ENCODE results near the gene ASB4. TPM values are rescaled to one million over a fixed set of nuclear protein-coding genes. Genes with fewer than 3 reads are reported as not detected.

The ASB4 gene
- total RNA-seq, 1 donor from 2014 or later = not detected

DNA sequence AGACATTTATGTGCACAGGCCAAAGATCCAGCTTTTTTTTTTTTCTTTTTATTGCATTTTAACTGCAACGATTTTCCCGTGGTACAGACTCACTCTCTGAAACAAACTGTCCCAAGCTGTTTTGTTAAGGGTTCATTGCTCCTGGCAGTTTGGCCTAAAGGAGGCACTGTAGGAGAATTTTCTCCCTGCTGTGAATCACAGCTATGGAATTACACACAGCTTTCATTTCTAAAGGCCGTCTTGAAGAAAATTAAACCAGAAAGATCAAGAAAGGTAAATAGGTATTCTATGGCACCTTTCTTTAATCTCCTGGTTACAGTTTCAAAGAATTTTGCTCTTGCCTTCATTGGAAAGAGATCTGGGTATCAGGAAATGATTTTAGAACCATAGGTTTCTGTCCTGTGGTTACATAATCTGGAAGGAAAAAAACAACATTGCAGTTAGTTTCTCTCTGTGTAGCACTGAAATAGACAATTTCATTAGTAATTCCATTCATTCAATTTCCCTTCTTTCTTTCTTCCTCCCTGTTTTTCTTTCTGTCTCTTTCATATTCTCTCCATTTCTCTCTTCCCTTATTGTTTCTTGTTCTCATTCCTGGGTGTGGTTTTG, 59.4 kb downstream of the ASB4 start:
- TF ChIP-seq, protein P1, sequence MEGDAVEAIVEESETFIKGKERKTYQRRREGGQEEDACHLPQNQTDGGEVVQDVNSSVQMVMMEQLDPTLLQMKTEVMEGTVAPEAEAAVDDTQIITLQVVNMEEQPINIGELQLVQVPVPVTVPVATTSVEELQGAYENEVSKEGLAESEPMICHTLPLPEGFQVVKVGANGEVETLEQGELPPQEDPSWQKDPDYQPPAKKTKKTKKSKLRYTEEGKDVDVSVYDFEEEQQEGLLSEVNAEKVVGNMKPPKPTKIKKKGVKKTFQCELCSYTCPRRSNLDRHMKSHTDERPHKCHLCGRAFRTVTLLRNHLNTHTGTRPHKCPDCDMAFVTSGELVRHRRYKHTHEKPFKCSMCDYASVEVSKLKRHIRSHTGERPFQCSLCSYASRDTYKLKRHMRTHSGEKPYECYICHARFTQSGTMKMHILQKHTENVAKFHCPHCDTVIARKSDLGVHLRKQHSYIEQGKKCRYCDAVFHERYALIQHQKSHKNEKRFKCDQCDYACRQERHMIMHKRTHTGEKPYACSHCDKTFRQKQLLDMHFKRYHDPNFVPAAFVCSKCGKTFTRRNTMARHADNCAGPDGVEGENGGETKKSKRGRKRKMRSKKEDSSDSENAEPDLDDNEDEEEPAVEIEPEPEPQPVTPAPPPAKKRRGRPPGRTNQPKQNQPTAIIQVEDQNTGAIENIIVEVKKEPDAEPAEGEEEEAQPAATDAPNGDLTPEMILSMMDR (IDR thresholded peaks at IDR 0.05) = peak; percentile 79

DNA sequence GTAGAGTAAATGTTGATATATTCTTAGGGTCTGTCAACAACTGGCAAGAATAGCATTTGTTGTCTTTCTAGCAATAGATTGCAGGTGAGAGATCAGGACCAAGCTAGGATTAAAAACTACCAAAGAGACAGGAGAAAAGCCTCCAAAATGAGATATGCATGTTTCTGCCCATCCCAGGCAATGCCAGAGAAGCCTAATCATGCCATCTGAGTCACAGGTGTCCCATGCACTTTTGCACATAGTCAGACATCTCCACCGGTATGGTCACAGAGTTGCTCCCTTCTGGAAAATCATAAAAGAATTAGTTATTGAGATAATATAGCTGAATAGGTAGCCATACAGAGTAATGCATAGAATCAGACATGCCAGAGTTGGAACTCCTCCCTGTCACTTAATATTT, 59.9 kb downstream of the ASB4 start:
- Mint-ChIP-seq H3K4me1 (ENCODE audit: unreplicated experiment) (peaks cover 18% of the 10 kb centered on the region), H3K36me3 (ENCODE audit: unreplicated experiment) (no peaks in the 10 kb centered on the region), H3K27ac (ENCODE audit: unreplicated experiment) (peak overlapping the region; percentile 0), H3K27me3 (ENCODE audit: unreplicated experiment) (peaks cover 17% of the 10 kb centered on the region), H3K9me3 (ENCODE audit: unreplicated experiment) (no peaks in the 10 kb centered on the region), H3K4me3 (ENCODE audit: unreplicated experiment) (peak overlapping the region; percentile 61)
- TF ChIP-seq, protein P1 (IDR thresholded peaks at IDR 0.05) = no peak
- DNase-seq (ENCODE audit: extremely low spot score, unreplicated experiment) = no peak

More for the DNA sequence above, 59.4 kb downstream of the ASB4 start:
- Mint-ChIP-seq H3K4me1 (ENCODE audit: unreplicated experiment) (peaks cover 13% of the 10 kb centered on the region), H3K36me3 (ENCODE audit: unreplicated experiment) (no peaks in the 10 kb centered on the region), H3K27ac (ENCODE audit: unreplicated experiment) (peak overlapping the region; percentile 0), H3K9me3 (ENCODE audit: unreplicated experiment) (no peaks in the 10 kb centered on the region), H3K27me3 (ENCODE audit: unreplicated experiment) (peaks cover 23% of the 10 kb centered on the region), H3K4me3 (ENCODE audit: unreplicated experiment) (peak overlapping the region; percentile 61)
- no peak for DNase-seq (ENCODE audit: extremely low spot score, unreplicated experiment)

DNA sequence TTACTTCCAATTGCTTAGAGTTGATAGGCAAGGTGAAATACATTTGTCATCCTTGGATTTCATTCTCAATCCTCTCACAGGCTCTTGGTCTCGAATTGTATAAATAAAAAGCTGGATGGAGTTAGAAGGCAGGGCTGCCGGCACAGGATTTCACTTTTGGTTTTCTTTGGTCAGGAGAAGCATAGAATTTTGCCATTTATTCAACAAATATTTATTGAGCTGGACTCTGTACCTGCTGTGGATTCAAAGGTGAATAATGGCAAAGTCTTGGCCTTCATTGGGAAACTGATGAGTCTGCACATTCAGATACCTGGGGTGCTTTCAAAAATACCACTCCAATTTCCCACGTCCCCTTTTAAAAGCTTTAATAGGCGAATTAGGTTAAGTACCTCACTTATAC, 60.9 kb downstream of the ASB4 start:
- DNase-seq (ENCODE audit: extremely low spot score, unreplicated experiment) = no peak
- Mint-ChIP-seq H3K9me3 (ENCODE audit: unreplicated experiment) (no peaks in the 10 kb centered on the region), H3K27ac (ENCODE audit: unreplicated experiment) (no peak overlapping the region), H3K4me1 (ENCODE audit: unreplicated experiment) (peaks cover 18% of the 10 kb centered on the region), H3K27me3 (ENCODE audit: unreplicated experiment) (peaks cover 8% of the 10 kb centered on the region), H3K36me3 (ENCODE audit: unreplicated experiment) (no peaks in the 10 kb centered on the region), H3K4me3 (ENCODE audit: unreplicated experiment) (no peak overlapping the region)
- TF ChIP-seq, protein P1 (IDR thresholded peaks at IDR 0.05) = no peak

DNA sequence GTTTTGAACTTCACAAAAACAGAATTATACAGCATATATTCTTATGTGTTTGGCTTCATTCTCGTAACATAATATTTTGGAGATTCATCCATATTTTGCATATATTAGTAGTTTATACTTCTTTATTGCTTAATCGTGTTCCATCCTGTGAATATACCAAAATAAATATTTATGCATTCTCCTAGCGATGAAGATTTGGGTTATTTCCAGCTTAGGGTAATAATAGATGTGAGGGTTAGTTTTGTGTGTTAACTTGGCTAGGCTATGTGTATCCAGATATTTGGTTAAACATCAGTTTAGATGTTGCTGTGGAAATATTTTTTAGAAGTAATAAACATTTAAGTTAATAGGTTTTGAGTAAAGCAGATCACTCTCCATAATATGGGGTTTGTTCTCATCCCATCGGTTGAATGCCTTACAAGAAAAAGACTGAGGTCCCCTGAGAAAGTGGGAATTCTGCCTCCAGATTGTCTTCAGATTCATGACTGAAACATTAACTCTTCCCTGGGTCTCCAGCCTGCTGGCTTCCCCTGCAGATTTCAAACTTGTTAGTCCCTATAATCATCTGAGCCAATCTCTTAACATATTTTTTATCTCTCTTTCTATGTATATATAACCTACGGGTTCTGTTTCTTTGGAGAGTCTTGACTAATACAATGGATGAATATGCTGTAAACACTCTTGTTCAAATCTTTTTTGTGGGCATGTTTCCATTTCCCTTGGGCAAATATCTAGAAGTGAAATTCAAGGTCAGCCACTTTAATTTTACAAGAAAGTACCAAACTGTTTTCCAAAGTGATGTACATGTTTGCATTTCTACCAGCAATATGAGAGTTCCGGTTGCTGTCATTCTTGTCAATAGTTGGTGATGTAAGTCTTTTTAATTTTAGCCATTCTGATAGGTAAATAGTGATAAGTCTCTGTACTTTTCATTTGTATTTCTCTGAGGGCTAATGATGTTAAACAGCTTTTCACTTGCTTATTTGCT, 61.9 kb downstream of the ASB4 start:
- Mint-ChIP-seq H3K4me3 (ENCODE audit: unreplicated experiment) (no peak overlapping the region), H3K36me3 (ENCODE audit: unreplicated experiment) (no peaks in the 10 kb centered on the region), H3K27me3 (ENCODE audit: unreplicated experiment) (peaks cover 7% of the 10 kb centered on the region), H3K9me3 (ENCODE audit: unreplicated experiment) (no peaks in the 10 kb centered on the region), H3K27ac (ENCODE audit: unreplicated experiment) (no peak overlapping the region), H3K4me1 (ENCODE audit: unreplicated experiment) (peaks cover 18% of the 10 kb centered on the region)
- no peak for DNase-seq (ENCODE audit: extremely low spot score, unreplicated experiment)
- TF ChIP-seq, protein P1 (IDR thresholded peaks at IDR 0.05) = no peak
